Left lung (tissue), 10 donors: ENCODE measurements around the gene NFIA. TPM values are rescaled to one million over a fixed set of nuclear protein-coding genes. Genes with fewer than 3 reads are reported as not detected.

ENCODE experiments used
- ATAC-seq: fragments of 200-7000 bp; cut with Tn5 transposase; one replicate; pipeline ENCODE4 v1.9.1; 2020; ENCODE audit warnings: moderate library complexity
- DNase-seq, 4 donors: peaks; one replicate each; pipeline ENCODE4 v3.0.0-alpha.2; 2013 to 2020
- H3K27ac ChIP-seq, 2 donors: fragments of 200-600 bp; sonication (generic) in 1 of 2; one replicate each; pipeline versions ENCODE4 v1.5.0 to v1.8.0; 2020 to 2021
- H3K27me3 ChIP-seq, 2 donors: fragments of 200-600 bp; sonication (generic) in 1 of 2; one replicate each; pipeline versions ENCODE4 v1.5.0 to v1.8.0; 2020 to 2021
- H3K36me3 ChIP-seq, 2 donors: fragments of 200-600 bp; sonication (generic) in 1 of 2; one replicate each; pipeline versions ENCODE4 v1.5.0 to v1.8.0; 2020 to 2021
- H3K4me1 ChIP-seq, 2 donors: fragments of 200-600 bp; one replicate each; pipeline ENCODE4 v1.8.0; 2021
- H3K4me3 ChIP-seq, 2 donors: fragments of 200-600 bp; sonication (generic) in 1 of 2; one replicate each; pipeline versions ENCODE4 v1.5.0 to v1.8.0; 2020 to 2021; ENCODE audit warnings: mild to moderate bottlenecking in 1 of 2
- H3K9me3 ChIP-seq, 2 donors: fragments of 200-600 bp; sonication (generic) in 1 of 2; one replicate each; pipeline versions ENCODE4 v1.5.0 to v1.8.0; 2020 to 2021
- intact Hi-C, 2 donors: fragments of 100-400 bp; cut with DNase I; formaldehyde crosslinking; loops; one replicate each; pipeline versions ENCODE4 v1.11.2 to v1.14.2; 2022
- polyA plus RNA-seq, 6 donors: library from polyadenylated mRNA; unstranded; fragments of 120-200 nt; gene quantifications; one replicate each; pipeline ENCODE4 v1.2.1, GENCODE V29; 2013; ENCODE audit not compliant: insufficient read length in 6 of 6
- total RNA-seq, 2 donors: library from RNA; stranded (reverse); fragmentation: NEBNext Ultra II Directional; extraction: Animal tissue kit (Norgen Biotek cat#: 25700); gene quantifications; one replicate each; pipeline ENCODE4 v1.2.1, GENCODE V29; 2021
- TF ChIP-seq, protein P1 (sequence below), 2 donors: fragments of 200-600 bp; sonication (generic) in 1 of 2; IDR thresholded peaks; one replicate each; pipeline versions ENCODE4 v1.5.0 to v1.8.0; 2021; ENCODE audit warnings: antibody characterized with exemption in 2 of 2
- donor health status: DM: no; HTN: yes; CAD: no.
- donor health status: DM: no; HTN: no; CAD: no.

NFIA gene
- total and polyA plus RNA-seq, 8 donors: 30.4 to 60.7 (median 37.6) TPM

DNA sequence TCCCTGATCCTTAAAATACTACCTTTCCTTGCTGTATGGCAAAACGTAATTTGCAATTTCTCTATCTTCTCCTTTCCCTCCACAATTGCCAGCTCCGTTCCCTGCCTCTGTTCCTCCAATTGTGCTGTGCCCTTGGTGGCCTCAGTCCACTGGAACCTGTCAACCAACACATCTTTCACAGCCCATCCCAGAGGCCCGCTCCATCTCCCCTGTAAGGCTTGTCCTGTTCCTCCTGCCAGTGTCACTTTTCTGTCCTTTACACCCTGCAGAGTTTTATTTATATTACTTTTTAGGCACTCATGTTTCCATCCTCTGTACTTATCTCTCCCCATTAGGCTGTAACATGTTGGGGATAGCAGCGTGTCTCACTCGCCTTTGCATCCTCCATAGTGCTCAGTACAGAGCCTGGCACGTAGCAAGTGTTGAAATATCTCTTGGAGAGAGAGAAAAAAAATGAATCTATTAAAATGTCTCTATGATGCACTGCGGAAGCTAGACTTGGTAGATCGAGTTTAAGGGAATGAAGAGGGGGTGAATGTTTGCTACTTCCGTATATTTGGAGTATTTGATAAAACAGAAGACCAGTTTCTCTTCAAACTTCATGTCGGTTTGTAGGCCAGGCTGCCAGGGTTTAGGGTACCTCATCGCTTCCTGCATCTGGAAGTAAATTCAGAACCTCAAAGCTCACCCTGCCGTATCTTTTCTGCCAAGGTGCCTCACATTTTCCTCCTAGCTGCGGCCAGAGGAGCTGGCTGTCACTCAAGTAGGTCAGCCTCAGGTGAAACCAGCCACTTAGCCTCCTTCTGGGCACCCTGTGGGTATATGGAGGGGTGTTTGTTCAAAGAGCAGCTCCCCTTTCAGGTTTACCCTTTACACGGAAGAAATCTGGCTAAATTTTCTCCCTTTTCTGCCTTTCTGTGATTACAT, 338.8 kb downstream of the NFIA start:
- TF ChIP-seq, protein P1, sequence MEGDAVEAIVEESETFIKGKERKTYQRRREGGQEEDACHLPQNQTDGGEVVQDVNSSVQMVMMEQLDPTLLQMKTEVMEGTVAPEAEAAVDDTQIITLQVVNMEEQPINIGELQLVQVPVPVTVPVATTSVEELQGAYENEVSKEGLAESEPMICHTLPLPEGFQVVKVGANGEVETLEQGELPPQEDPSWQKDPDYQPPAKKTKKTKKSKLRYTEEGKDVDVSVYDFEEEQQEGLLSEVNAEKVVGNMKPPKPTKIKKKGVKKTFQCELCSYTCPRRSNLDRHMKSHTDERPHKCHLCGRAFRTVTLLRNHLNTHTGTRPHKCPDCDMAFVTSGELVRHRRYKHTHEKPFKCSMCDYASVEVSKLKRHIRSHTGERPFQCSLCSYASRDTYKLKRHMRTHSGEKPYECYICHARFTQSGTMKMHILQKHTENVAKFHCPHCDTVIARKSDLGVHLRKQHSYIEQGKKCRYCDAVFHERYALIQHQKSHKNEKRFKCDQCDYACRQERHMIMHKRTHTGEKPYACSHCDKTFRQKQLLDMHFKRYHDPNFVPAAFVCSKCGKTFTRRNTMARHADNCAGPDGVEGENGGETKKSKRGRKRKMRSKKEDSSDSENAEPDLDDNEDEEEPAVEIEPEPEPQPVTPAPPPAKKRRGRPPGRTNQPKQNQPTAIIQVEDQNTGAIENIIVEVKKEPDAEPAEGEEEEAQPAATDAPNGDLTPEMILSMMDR (IDR thresholded peaks at IDR 0.05): no peak
- DNase-seq (no peak), ATAC-seq (no peak)
- Histone ChIP-seq H3K4me3 (no peak overlapping the region), H3K27me3 (no peaks in the 10 kb centered on the region), H3K9me3 (no peaks in the 10 kb centered on the region), H3K27ac (no peak overlapping the region), H3K4me1 (no peaks in the 10 kb centered on the region), H3K36me3 (no peaks in the 10 kb centered on the region)
- intact Hi-C loops: no loop called here

DNA sequence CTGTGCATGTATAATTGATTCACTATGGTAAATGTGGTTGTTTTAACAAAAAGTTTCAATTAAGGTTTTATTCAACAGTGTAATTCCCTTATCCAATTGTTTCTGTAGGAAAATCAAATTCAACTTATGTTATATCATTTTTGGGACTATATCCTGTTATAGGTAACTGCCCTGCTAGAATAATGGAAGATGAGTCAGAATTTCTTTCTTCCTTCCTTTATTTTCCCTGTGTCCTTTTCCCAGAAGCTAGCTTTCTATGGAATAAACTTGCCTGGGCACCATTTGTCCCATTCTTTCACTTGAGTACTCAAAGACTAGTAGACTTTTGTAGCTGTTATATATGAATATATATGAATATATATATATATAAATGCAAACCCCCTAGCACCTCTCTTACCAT, 341.3 kb downstream of the NFIA start:
- no peak for ATAC-seq
- Histone ChIP-seq H3K4me1 (no peaks in the 10 kb centered on the region), H3K4me3 (no peak overlapping the region), H3K36me3 (peaks cover 0 to 3% of the 10 kb centered on the region in 2 donors), H3K27me3 (no peaks in the 10 kb centered on the region), H3K9me3 (no peaks in the 10 kb centered on the region), H3K27ac (no peak overlapping the region)
- intact Hi-C loops: no loop called here
- TF ChIP-seq, protein P1 (IDR thresholded peaks at IDR 0.05): no peak
- DNase-seq: no peak

DNA sequence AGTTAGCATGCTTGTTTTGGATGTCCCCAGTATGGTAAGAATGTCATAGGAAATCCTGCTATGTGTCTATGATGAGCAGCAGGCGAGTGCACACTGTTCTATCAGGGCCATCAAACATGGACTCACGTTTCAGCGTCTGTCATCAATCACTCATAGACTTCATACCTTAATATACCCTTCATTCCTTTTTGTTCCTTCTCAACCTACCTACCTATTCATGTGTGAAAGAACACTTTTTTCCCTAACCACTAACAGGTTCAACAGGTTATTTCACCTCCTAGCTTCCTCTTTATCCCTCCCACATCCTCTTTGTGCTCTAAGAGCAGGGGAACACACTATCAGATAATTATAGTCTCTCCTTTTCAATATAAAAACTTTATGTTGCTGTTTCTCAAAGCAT, 342.0 kb downstream of the NFIA start:
- peaks cover 0 to 3% of the 10 kb centered on the region in 2 donors for H3K36me3 ChIP-seq
- intact Hi-C loops: no loop called here
- no peak overlapping the region for H3K4me3 ChIP-seq
- no peaks in the 10 kb centered on the region for H3K27me3 ChIP-seq
- TF ChIP-seq, protein P1 (IDR thresholded peaks at IDR 0.05): no peak
- ATAC-seq (no peak), DNase-seq (peak in 1 of 4 donors; percentile 39)
- no peak overlapping the region for H3K27ac ChIP-seq
- H3K4me1 ChIP-seq: no peaks in the 10 kb centered on the region
- no peaks in the 10 kb centered on the region for H3K9me3 ChIP-seq

DNA sequence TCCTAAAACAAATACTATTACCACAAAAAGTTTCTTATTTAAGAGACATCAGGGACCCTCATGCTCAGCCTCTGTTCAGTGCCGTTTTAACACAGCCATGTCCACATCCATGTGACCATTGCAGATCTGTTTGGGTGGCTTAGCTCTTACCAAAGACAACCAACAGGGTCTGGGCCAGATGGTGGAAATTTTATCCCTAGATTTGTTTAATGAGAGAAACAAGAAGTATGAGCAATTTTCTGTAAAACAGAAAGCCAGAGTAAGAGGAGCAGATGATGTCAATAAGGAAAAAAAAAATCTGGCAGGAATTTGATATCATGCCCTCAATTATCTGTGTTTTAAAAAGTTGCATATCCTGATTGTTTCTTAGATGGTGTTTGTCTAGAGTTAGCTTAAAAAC, 342.7 kb downstream of the NFIA start:
- Histone ChIP-seq H3K36me3 (peaks cover 0 to 3% of the 10 kb centered on the region in 2 donors), H3K27ac (no peak overlapping the region), H3K27me3 (no peaks in the 10 kb centered on the region), H3K9me3 (no peaks in the 10 kb centered on the region), H3K4me1 (no peaks in the 10 kb centered on the region), H3K4me3 (no peak overlapping the region)
- TF ChIP-seq, protein P1 (IDR thresholded peaks at IDR 0.05): no peak
- ATAC-seq (no peak), DNase-seq (no peak)
- intact Hi-C loops: no loop called here

DNA sequence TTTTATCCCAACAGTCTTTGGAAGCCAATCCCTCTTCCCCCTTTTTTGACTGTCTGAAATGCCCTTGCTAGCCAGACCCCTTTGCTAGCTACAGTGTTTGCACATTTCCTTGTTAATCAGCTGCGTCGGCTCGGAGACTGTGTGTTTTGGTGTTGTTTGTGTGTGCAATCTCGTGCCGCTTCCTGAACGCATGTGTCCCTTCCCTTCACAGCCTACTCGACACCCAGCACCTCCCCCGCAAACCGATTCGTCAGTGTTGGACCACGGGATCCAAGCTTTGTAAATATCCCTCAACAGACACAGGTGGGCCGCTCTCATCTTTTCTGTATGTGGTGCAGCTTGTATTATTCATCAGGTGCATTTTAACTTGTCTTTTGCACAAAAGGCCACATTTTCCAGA, 343.9 kb downstream of the NFIA start:
- no peaks in the 10 kb centered on the region for H3K4me1 ChIP-seq
- DNase-seq (no peak), ATAC-seq (no peak)
- H3K4me3 ChIP-seq: no peak overlapping the region
- no peak overlapping the region for H3K27ac ChIP-seq
- intact Hi-C loops: no loop called here
- peaks cover 0 to 3% of the 10 kb centered on the region in 2 donors for H3K36me3 ChIP-seq
- H3K9me3 ChIP-seq: no peaks in the 10 kb centered on the region
- TF ChIP-seq, protein P1 (IDR thresholded peaks at IDR 0.05): no peak
- no peaks in the 10 kb centered on the region for H3K27me3 ChIP-seq
